Dendritic cell treated with granulocyte-macrophage colony-stimulating factor and Interleukin-4, amounts not matched to agents 40 ng/mL and 50 ng/mL, for 4 days (primary cell): ENCODE results near the gene ING5.
"Not testable (repeated sequence)": the region's sequence is repeated elsewhere in the genome, so short reads cannot be mapped to it uniquely, and the experiment has no call there.

Experiments
- H3K27ac Mint-ChIP-seq: one replicate; pipeline ENCODE4 v1.8.0; 2022; ENCODE audit warnings: mild to moderate bottlenecking, mixed read lengths
- H3K27me3 Mint-ChIP-seq: one replicate; pipeline ENCODE4 v1.8.0; 2022; ENCODE audit warnings: mild to moderate bottlenecking, mixed read lengths
- H3K36me3 Mint-ChIP-seq: one replicate; pipeline ENCODE4 v1.8.0; 2022; ENCODE audit warnings: low read depth, mixed read lengths
- H3K4me1 Mint-ChIP-seq: one replicate; pipeline ENCODE4 v1.8.0; 2022; ENCODE audit warnings: low read depth, mixed read lengths
- H3K4me3 Mint-ChIP-seq: one replicate; pipeline ENCODE4 v1.8.0; 2022; ENCODE audit warnings: mild to moderate bottlenecking, moderate library complexity, mixed read lengths
- H3K9me3 Mint-ChIP-seq: one replicate; pipeline ENCODE4 v1.8.0; 2022; ENCODE audit warnings: mixed read lengths
- intact Hi-C: fragments of 100-400 bp; cut with micrococcal nuclease; formaldehyde crosslinking; loops from one replicate; pipeline ENCODE4 v1.15.0; 2022

ING5 gene

DNA sequence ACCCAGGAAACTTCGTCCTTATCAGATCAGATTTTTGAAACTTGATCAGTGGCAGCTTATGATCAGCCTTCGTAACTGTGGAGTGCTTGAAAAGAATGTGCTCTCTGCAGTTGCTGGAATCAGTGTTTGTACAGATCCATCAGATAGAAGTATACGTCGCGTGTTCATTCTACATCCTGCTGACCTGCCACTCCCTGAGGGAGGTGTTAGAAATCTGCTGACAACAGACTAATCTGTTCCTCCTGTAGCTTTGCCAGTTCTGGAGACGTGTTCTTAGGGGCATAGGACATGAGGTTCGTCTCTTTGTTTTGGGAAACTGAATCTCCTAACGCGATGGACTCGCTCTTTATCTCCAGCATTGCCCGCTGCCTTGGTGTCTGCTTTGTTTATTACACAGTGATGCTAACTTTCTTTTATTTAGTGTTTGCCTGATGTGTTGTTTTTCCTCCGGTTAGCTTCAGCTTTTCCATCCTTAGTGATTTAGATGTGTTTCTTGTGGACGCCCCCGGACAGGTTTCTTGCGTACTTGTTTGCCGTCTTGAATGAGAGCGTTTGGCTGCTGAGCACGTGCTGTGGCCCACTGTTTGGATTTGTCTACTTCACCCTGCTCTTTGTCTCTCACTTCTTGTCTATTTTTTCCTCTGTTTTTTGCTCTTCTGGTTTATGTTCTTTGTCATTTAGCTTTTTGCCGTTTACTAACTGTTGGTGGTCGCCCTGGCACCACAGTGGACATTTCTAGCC is 57.4 kb downstream of the ING5 start:
- Mint-ChIP-seq H3K27ac (no peak overlapping the region), H3K9me3 (no peaks in the 10 kb centered on the region), H3K4me3 (no peak overlapping the region), H3K4me1 (peaks cover 9% of the 10 kb centered on the region), H3K27me3 (no peaks in the 10 kb centered on the region), H3K36me3 (peaks cover 84% of the 10 kb centered on the region)
- intact Hi-C loops = no loop called here

DNA sequence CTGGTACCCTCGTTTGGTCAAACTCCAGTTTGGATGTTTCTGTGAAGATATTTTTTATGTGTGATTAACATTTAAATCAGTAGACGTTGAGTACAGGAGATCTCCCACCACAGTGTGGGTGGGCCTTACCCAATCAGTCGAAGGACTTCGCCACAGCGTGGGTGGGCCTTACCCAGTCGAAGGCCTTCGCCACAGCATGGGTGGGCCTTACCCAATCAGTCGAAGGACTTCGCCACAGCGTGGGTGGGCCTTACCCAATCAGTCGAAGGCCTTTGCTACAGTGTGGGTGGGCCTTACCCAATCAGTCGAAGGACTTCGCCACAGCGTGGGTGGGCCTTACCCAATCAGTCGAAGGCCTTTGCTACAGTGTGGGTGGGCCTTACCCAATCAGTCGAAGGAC is 58.1 kb downstream of the ING5 start:
- H3K27ac Mint-ChIP-seq, intact Hi-C loops, H3K9me3 Mint-ChIP-seq, H3K4me3 Mint-ChIP-seq, H3K4me1 Mint-ChIP-seq, H3K27me3 Mint-ChIP-seq: not testable (repeated sequence)
- H3K36me3 Mint-ChIP-seq = peaks cover 83% of the 10 kb centered on the region

DNA sequence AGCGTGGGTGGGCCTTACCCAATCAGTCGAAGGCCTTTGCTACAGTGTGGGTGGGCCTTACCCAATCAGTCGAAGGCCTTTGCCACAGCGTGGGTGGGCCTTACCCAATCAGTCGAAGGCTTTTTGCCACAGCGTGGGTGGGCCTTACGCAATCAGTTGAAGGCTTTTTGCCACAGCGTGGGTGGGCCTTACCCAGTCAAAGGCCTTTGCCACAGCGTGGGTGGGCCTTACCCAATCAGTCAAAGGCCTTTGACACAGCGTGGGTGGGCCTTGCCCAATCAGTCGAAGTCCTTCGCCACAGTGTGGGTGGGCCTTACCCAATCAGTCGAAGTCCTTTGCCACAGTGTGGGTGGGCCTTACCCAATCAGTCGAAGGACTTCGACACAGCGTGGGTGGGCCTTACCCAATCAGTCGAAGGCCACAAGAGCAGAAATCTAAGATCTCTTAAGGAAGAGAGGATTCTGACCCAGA is 58.5 kb downstream of the ING5 start:
- Mint-ChIP-seq H3K4me3 (no peak overlapping the region), H3K27ac (no peak overlapping the region), H3K9me3 (no peaks in the 10 kb centered on the region), H3K27me3 (no peaks in the 10 kb centered on the region), H3K4me1 (peaks cover 9% of the 10 kb centered on the region), H3K36me3 (peaks cover 78% of the 10 kb centered on the region)
- intact Hi-C loops = no loop called here

DNA sequence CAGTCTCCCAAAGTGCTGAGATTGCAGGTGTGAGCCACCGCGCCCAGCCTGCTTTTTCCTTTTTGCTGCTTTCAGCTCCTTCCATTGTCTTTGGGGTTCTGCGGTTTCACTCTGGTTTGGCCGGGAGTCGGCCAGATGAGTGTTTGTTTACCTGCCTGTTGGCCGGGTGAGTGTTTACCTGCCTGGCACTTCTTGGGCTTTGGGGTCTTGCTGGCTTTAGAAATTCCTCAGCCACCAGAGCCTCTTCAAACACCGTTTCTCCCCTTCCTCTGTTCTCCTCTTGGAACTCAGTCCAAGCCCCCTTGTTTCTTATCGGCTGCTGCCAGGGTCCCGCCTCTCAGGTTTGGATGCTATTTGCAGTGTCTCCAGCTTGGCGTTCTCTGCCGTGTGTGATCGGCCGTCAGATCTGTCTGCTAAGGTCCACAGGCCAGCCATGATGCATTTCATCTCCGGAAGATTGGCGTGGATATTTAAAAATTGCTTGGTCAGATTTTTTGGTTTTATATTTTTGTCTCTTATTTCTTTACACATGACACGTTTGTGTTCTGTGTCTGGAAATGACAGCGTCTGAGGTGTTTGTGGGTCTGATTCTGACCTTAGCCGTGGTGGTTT is 60.6 kb downstream of the ING5 start:
- Mint-ChIP-seq H3K27ac (no peak overlapping the region), H3K9me3 (no peaks in the 10 kb centered on the region), H3K36me3 (peaks cover 59% of the 10 kb centered on the region), H3K4me1 (peaks cover 9% of the 10 kb centered on the region), H3K27me3 (no peaks in the 10 kb centered on the region), H3K4me3 (no peak overlapping the region)
- intact Hi-C loops = no loop called here

DNA sequence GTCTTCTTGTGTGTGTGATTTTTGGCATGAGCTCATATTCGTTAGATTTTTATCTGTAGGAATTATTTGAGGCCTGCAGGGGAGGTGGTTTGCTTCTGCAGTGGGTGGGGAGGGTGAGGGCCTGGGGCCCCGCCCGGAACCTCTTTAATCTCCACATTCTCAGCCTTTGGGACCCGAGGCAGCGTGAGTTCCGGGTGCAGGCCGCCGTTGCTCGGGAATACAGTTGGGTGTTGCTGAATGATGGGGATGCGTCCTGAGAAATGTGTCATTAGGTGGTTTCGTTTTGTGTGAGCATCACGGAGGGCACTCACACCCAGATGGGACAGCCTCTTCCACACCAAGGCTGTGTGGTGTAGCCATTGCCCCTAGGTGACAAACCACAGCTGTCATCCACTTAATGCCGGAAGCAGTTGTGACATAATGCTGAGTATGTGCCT is 61.1 kb downstream of the ING5 start:
- Mint-ChIP-seq H3K4me1 (peaks cover 9% of the 10 kb centered on the region), H3K27ac (no peak overlapping the region), H3K27me3 (no peaks in the 10 kb centered on the region), H3K9me3 (no peaks in the 10 kb centered on the region), H3K4me3 (no peak overlapping the region), H3K36me3 (peaks cover 59% of the 10 kb centered on the region)
- intact Hi-C loops = no loop called here

DNA sequence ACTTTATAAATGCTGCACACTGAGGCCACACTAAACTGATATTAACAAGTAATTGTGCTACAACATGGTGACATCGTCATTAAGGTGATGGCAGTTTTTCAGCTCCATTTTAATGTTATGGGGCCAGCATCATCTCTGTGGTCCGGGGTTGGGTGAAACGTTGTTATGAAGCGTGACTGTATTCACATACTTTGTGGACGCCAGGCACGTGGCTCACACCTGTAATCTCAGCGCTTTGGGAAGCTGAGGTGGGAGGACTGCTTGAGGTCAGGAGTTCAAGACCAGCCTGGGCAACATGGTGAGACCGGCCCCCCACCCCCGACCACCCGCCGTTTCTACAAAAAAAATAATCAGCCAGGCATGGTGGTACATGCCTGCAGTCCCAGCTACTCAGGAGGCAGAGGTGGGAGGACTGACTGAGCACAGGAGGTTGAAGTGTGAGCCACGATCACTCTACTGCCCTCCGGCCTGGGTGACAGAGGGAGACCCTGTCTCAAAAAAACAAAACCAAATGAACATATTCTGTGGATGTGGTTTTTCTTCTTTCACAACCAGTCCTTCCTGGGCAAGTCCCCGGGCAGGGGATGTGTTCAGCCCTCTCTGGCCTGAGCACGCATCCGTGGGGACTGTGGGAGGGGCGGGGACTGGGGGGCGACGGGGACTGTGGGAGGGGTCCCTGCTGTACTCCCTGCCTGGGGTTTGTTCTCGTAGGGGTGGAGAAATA is 61.9 kb downstream of the ING5 start:
- peaks cover 57% of the 10 kb centered on the region for H3K36me3 Mint-ChIP-seq
- H3K4me3 Mint-ChIP-seq = no peak overlapping the region
- H3K27me3 Mint-ChIP-seq = no peaks in the 10 kb centered on the region
- intact Hi-C loops = no loop called here
- H3K9me3 Mint-ChIP-seq = no peaks in the 10 kb centered on the region
- H3K4me1 Mint-ChIP-seq = peaks cover 9% of the 10 kb centered on the region
- no peak overlapping the region for H3K27ac Mint-ChIP-seq

DNA sequence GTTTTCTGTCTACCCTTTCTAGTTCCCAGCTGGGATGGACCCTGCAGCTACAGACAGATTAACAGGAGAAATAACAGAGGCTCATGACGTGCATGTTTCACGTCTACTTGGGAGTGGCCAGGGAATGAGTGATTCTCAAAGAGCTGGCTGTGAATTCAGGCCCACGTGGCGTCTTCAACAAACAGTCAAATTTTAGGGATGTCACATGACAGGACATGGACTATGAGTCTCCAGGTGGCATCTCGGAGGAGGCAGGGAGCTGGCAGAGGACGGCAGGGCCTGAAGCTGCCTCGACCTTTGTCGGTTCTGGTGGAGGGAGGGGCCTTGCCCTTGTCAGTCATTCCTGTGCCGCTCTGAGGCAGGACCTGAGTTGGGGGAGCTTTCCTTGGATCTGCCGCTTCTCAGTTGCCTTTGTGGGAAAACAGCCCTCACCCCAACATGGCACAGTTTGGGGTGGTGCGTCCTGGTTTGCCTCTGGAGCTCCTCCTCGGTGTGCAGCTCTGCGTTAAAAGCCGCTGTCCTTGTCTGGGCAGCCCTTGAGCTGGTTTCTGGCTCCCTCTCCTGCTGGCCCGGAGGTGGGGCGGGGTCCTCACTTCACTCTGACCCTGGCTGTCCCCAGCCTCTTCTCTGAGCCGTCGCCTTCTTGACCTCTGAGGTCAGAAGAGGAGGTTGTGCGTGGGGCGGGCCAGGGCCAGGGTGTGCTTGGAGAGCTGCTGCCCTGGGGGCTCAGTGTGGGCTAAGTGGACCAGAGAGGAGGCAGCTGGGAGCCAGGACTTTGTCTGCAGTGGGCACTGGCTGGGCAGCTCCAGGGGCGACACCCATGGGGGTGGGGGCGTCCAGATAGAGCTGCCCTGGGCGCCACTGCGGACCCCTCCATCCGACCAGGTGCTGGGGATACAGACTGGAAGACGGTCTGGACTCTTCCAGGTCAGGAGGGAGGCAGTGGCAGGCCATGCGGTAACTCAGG is 62.7 kb downstream of the ING5 start:
- Mint-ChIP-seq H3K27me3 (no peaks in the 10 kb centered on the region), H3K36me3 (peaks cover 49% of the 10 kb centered on the region), H3K27ac (no peak overlapping the region), H3K4me3 (no peak overlapping the region), H3K9me3 (no peaks in the 10 kb centered on the region), H3K4me1 (peaks cover 9% of the 10 kb centered on the region)
- intact Hi-C loops = no loop called here

DNA sequence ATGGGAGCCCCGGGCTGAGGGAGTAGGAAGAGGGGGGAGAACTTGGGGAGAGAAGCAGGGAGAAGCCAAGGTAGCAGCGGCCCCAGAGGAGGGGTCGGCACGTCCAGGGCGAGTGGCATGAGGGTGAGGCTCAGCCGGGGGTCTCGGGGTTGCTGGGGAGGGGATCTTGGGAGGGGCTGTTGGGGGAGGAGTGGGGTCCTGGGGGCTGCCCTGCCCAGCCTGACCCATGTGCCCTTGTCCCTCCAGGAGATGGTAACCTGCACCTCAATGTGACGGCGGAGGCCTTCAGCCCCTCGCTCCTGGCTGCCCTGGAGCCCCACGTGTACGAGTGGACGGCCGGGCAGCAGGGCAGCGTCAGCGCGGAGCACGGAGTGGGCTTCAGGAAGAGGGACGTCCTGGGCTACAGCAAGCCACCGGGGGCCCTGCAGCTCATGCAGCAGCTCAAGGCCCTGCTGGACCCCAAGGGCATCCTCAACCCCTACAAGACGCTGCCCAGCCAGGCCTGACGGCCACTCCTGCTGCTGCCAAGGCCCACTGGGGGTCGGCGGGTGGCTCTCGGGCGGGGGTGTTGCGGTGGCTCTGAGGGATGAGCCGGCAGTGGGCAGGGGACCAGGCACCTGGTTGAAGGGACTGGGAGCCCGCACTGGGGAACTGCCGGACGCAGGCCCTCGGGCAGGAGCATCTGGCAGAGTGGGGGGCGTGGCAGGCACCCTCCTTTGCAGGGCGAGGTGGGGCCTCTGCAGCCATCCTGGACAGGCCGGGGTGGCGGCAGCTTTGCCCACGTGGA is 65.8 kb downstream of the ING5 start:
- Mint-ChIP-seq H3K4me1 (peaks cover 10% of the 10 kb centered on the region), H3K36me3 (peaks cover 29% of the 10 kb centered on the region), H3K27ac (no peak overlapping the region), H3K27me3 (peaks cover 4% of the 10 kb centered on the region), H3K4me3 (no peak overlapping the region), H3K9me3 (no peaks in the 10 kb centered on the region)
- intact Hi-C loops = no loop called here

DNA sequence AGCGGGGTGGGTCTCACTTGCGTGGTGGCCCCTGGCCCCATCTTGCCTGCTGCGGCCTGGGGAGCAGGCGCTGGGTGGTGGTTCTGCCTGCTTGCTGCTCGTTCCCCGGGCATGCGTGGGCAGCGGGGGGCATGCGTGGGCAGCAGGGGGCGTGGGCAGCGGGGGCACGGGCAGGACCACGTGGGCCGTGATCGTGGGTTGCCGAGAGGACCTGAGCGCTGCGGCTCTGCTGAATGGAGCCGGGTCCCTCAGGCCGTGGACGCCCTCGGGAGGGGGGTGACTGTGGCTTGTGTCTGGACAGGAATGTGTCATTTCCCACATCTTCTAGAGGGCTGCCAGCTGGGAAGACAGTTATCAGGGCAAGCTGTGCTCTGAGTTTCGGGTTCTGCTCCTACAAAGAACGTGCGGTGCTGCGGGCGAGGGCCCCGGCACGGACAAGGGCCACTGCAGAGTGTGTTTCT is 66.4 kb downstream of the ING5 start:
- Mint-ChIP-seq H3K36me3 (peaks cover 23% of the 10 kb centered on the region), H3K4me3 (no peak overlapping the region), H3K4me1 (peaks cover 6% of the 10 kb centered on the region), H3K27me3 (peaks cover 9% of the 10 kb centered on the region), H3K27ac (no peak overlapping the region), H3K9me3 (no peaks in the 10 kb centered on the region)
- intact Hi-C loops = no loop called here

DNA sequence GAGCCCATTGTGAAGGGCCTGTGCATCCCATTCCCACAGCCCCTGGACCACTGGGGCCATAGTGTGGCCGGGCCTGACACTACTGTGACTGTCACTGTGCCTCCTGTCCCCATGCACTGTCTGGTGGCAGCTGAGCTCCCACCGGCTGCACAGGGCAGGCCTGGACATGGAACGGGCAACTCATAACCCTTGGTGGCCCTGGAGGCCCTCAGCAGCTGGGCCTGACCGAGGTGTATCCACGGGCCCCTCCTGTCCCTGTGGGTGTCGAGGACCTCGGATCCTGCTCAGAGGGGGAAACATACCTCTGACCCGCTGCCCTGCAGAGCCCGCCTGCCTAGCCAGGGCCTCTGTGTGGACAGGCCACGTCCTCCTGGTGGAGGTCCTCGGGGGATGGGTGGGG is 67.0 kb downstream of the ING5 start:
- no peak overlapping the region for H3K27ac Mint-ChIP-seq
- no peak overlapping the region for H3K4me3 Mint-ChIP-seq
- intact Hi-C loops = no loop called here
- H3K4me1 Mint-ChIP-seq = peaks cover 6% of the 10 kb centered on the region
- peaks cover 14% of the 10 kb centered on the region for H3K27me3 Mint-ChIP-seq
- H3K9me3 Mint-ChIP-seq = no peaks in the 10 kb centered on the region
- peaks cover 18% of the 10 kb centered on the region for H3K36me3 Mint-ChIP-seq

DNA sequence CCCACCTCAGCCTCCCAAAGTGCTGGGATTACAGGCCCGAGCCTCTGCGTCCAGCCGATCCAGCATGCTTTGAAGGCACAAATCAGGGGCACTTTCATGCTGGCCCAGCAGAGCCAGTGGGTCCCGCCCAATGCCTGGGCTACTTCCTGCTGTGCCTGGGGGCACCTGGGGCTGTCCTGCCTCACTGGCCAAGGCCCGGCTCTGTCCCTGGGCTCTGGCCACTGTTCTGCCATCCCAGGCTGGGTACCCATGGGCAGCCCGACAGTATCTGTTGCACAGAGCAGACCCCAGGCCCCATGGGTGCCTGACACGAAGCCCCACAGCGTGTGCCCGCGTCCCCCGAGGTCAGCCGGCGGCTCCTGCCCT is 68.0 kb downstream of the ING5 start:
- Mint-ChIP-seq H3K27ac (no peak overlapping the region), H3K4me1 (peaks cover 6% of the 10 kb centered on the region), H3K9me3 (no peaks in the 10 kb centered on the region), H3K27me3 (peaks cover 23% of the 10 kb centered on the region), H3K4me3 (no peak overlapping the region), H3K36me3 (peaks cover 13% of the 10 kb centered on the region)
- intact Hi-C loops = no loop called here

DNA sequence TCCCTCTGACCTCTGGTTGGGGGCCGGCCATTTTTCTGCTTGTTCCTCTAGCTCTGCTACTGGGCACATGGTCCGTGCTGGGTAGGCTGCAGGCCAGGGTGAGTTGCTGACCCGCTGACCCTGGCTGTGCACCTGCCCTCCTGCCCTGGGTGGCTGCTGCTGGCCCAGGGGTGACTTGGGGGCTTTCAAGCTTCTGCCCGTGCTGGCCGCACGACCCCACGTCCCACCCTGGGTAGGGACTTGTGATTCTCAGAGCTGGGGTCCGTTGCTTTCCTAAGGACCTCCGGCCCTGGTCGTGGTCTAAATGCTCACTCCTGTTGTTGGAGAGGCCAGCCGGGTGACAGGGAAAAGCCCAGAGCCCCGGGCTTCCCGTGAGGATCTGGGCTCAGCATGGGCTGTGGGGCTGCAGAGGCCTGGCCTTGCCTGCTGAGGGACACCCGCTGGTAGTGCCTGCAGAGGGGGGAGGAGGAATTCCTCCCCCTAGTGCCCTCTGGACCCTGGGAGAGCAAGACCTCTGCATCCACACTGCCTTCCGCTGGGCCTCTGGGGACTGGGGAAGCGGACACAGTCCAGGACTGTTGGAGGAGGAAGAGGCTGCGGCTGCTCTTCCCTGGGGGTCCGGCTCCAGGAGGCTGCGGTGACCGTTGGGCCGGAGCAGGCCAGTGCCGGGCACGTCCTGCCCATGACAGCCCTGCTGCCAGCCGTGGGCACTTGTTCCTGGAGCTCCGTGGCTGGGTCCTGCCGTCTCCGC is 68.5 kb downstream of the ING5 start:
- Mint-ChIP-seq H3K27ac (no peak overlapping the region), H3K4me3 (no peak overlapping the region), H3K27me3 (peaks cover 27% of the 10 kb centered on the region), H3K36me3 (peaks cover 12% of the 10 kb centered on the region), H3K9me3 (no peaks in the 10 kb centered on the region), H3K4me1 (peaks cover 6% of the 10 kb centered on the region)
- intact Hi-C loops = no loop called here
